HepG2 (cell line): Measurements from ENCODE around the gene U2AF2. TPM values are rescaled to one million over a fixed set of nuclear protein-coding genes. Genes with fewer than 3 reads are reported as not detected.

Experiments
- AFF4 ChIP-seq: sonication (generic); formaldehyde crosslinking; IDR thresholded peaks from 2 replicates; pipeline ENCODE4 v1.4.0; 2020; ENCODE audit warnings: missing genetic modification reagents
- CHD4 ChIP-seq: fragments of 200-600 bp; sonication (generic); IDR thresholded peaks from 2 replicates; pipeline ENCODE4 v1.7.0; 2017; ENCODE audit warnings: mild to moderate bottlenecking, low read length, borderline replicate concordance
- DNMT1 ChIP-seq: sonication (generic); formaldehyde crosslinking; IDR thresholded peaks from 2 replicates; pipeline ENCODE4 v1.5.1; 2020; ENCODE audit warnings: mild to moderate bottlenecking, missing genetic modification reagents
- FOXC1 ChIP-seq: sonication (generic); formaldehyde crosslinking; IDR thresholded peaks from 2 replicates; pipeline ENCODE4 v1.8.0; 2022; ENCODE audit warnings: mild to moderate bottlenecking, missing genetic modification reagents, borderline replicate concordance
- FOXJ3 ChIP-seq: sonication (generic); formaldehyde crosslinking; IDR thresholded peaks from 2 replicates; pipeline ENCODE4 v1.4.0; 2020; ENCODE audit warnings: missing genetic modification reagents, mild to moderate bottlenecking, borderline replicate concordance
- HNRNPL ChIP-seq: fragments of 200-400 bp; formaldehyde crosslinking; IDR thresholded peaks from 2 replicates; pipeline ENCODE4 v1.6.1; 2017; ENCODE audit warnings: mild to moderate bottlenecking, low read depth, low read length
- HNRNPLL ChIP-seq: fragments of 200-400 bp; formaldehyde crosslinking; IDR thresholded peaks from 2 replicates; pipeline ENCODE4 v1.6.1; 2017; ENCODE audit warnings: mild to moderate bottlenecking, low read depth, low read length; ENCODE audit not compliant: poor library complexity, severe bottlenecking
- HOXD1 ChIP-seq: sonication (generic); formaldehyde crosslinking; IDR thresholded peaks from 2 replicates; pipeline ENCODE4 v1.5.0; 2020; ENCODE audit warnings: missing genetic modification reagents
- MAFG ChIP-seq: sonication (generic); formaldehyde crosslinking; IDR thresholded peaks from 2 replicates; pipeline ENCODE4 v1.5.1; 2020; ENCODE audit warnings: mild to moderate bottlenecking, missing genetic modification reagents
- MXD4 ChIP-seq: IDR thresholded peaks from 2 replicates; pipeline ENCODE4 v1.6.1; 2016; ENCODE audit warnings: mild to moderate bottlenecking, missing biosample characterization, missing genetic modification reagents
- PRMT3 ChIP-seq: sonication (generic); formaldehyde crosslinking; IDR thresholded peaks from 2 replicates; pipeline ENCODE4 v1.8.1; 2022; ENCODE audit warnings: low read depth, mild to moderate bottlenecking, moderate library complexity, missing genetic modification reagents, borderline replicate concordance
- SNAPC2 ChIP-seq: sonication (generic); formaldehyde crosslinking; IDR thresholded peaks from 2 replicates; pipeline ENCODE4 v1.8.1; 2022; ENCODE audit warnings: mild to moderate bottlenecking, missing genetic modification reagents
- ZBTB46 ChIP-seq: sonication (generic); formaldehyde crosslinking; IDR thresholded peaks from 2 replicates; pipeline ENCODE4 v1.4.0; 2020; ENCODE audit warnings: mild to moderate bottlenecking, missing genetic modification reagents, borderline replicate concordance
- ZKSCAN8 ChIP-seq: IDR thresholded peaks from 2 replicates; pipeline ENCODE4 v1.6.1; 2016; ENCODE audit warnings: borderline replicate concordance, missing genetic modification reagents, missing compliant biosample characterization
- ZNF121 ChIP-seq: sonication (generic); formaldehyde crosslinking; IDR thresholded peaks from 2 replicates; pipeline ENCODE4 v1.5.0; 2020; ENCODE audit warnings: mild to moderate bottlenecking, missing genetic modification reagents
- ZNF460 ChIP-seq: sonication (generic); formaldehyde crosslinking; IDR thresholded peaks from 2 replicates; pipeline ENCODE4 v1.5.1; 2020; ENCODE audit warnings: missing genetic modification reagents, mild to moderate bottlenecking, borderline replicate concordance
- ZNF556 ChIP-seq: sonication (generic); formaldehyde crosslinking; IDR thresholded peaks from 2 replicates; pipeline ENCODE4 v1.4.0; 2020; ENCODE audit warnings: mild to moderate bottlenecking, missing genetic modification reagents, borderline replicate concordance
- ZNF616 ChIP-seq: sonication (generic); formaldehyde crosslinking; IDR thresholded peaks from 2 replicates; pipeline ENCODE4 v1.5.0; 2020; ENCODE audit warnings: low read depth, mild to moderate bottlenecking, missing genetic modification reagents
- ZNF724P ChIP-seq: sonication (generic); formaldehyde crosslinking; IDR thresholded peaks from 2 replicates; pipeline ENCODE4 v1.8.0; 2022; ENCODE audit warnings: missing genetic modification reagents, borderline replicate concordance
- ZNF75D ChIP-seq: sonication (generic); formaldehyde crosslinking; IDR thresholded peaks from 2 replicates; pipeline ENCODE4 v1.8.1; 2023; ENCODE audit warnings: missing genetic modification reagents, mild to moderate bottlenecking, borderline replicate concordance
- polyA plus RNA-seq, 8 experiments: library from polyadenylated mRNA; depleted of rRNA in 3 of 8; stranded (reverse) in 7 of 8; unstranded in 1 of 8; fragments of >200 nt; fragmentation: Illumina TruSeq in 4 of 8; extraction: Trizol in 4 of 8; gene quantifications; 2 replicates each; pipeline versions ENCODE4 v1.2.1 to v1.2.3, GENCODE V29; 2011 to 2016; ENCODE audit warnings: low read depth in 4 of 8, missing spikeins in 1 of 8, mixed read lengths in 1 of 8; ENCODE audit not compliant: insufficient read depth in 1 of 8
- total RNA-seq, 5 experiments: library from RNA; depleted of rRNA; stranded (reverse); fragments of >200 nt; fragmentation: Illumina TruSeq; extraction: Trizol; gene quantifications; 2 replicates each; pipeline ENCODE4 v1.2.3, GENCODE V29; 2016; ENCODE audit warnings: low read depth in 1 of 5
- TF ChIP-seq, protein P1 (sequence below): sonication (generic); formaldehyde crosslinking; IDR thresholded peaks from 2 replicates; pipeline ENCODE4 v1.8.0; 2022; ENCODE audit warnings: mild to moderate bottlenecking, missing genetic modification reagents, borderline replicate concordance

U2AF2 gene
- total and polyA plus RNA-seq, 2 of the 13 experiments (the other 11 are each of a cell fraction or from before 2014, with no cell fraction given): 84.3 to 124 TPM

DNA sequence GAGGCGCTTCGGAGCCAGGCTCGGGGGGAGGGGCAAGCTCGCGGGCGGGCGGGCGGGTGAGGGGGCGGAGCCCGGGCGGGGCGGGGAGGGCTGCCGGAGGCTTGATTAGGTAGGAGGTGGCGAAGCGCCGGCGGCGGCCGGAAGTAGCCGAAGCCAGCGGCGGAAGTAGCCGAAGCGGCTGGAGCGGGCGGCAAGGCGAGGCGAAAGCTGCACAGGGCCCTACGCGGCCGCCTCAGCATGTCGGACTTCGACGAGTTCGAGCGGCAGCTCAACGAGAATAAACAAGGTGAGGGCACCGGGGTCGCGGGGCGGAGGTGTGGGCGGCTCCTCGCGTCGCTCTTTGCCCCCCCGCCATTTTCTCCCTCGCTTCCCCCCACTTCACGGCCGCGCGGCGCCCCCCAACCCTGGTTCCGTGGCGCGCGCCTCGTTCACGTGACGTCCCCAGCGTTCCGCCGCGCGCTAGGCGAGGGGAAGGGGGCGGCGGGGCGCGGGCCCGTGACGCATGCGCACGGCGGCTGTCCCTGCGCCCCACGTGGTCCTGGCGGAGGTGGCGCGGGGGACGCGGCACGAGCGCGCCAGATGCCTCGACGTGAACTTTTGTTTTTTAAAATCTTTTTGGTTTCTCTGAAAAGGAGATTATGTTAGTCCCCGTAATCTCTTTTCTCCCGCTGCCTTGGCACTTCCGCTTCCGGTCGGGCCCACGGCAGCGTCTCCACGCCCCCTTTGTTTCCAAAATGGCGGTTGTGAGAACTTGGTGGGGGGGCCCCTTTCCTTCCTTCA, at the start of gene U2AF2 (continued):
- TF ChIP-seq, protein P1, sequence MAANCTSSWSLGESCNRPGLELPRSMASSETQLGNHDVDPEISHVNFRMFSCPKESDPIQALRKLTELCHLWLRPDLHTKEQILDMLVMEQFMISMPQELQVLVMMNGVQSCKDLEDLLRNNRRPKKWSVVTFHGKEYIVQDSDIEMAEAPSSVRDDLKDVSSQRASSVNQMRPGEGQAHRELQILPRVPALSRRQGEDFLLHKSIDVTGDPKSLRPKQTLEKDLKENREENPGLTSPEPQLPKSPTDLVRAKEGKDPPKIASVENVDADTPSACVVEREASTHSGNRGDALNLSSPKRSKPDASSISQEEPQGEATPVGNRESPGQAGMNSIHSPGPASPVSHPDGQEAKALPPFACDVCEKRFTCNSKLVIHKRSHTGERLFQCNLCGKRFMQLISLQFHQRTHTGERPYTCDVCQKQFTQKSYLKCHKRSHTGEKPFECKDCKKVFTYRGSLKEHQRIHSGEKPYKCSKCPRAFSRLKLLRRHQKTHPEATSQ (CRISPR knock-in tag): no peak
- no peak for TF ChIP-seq HOXD1
- TF ChIP-seq FOXC1 (CRISPR knock-in tag): peak; percentile 87
- TF ChIP-seq SNAPC2: no peak
- no peak for TF ChIP-seq ZNF724P (CRISPR knock-in tag)
- TF ChIP-seq MAFG: no peak
- TF ChIP-seq AFF4: no peak
- TF ChIP-seq ZNF460: no peak
- no peak for TF ChIP-seq CHD4
- peak; percentile 31 for TF ChIP-seq HNRNPLL
- no peak for TF ChIP-seq HNRNPL
- no peak for TF ChIP-seq ZKSCAN8 (CRISPR knock-in tag)
- TF ChIP-seq ZNF121 (CRISPR knock-in tag): no peak
- no peak for TF ChIP-seq FOXJ3 (CRISPR knock-in tag)
- TF ChIP-seq MXD4 (CRISPR knock-in tag): peak; percentile 88
- TF ChIP-seq ZNF556 (CRISPR knock-in tag): no peak
- TF ChIP-seq ZNF616: 0 out of 2 replicates have a peak, but pooled peaks have one; percentile 37
- no peak for TF ChIP-seq PRMT3 (CRISPR knock-in tag)
- TF ChIP-seq ZNF75D (CRISPR knock-in tag): no peak; the same call in 1 of the 2 replicates
- TF ChIP-seq DNMT1: peak; percentile 87; the same call in 1 of the 2 replicates
- no peak for TF ChIP-seq ZBTB46
